GM23248 (cell line): ENCODE data around the gene DNAH2.

ENCODE experiments used
- EZH2 ChIP-seq: fragments of 200-600 bp; sonication (generic); IDR thresholded peaks from 2 replicates; pipeline ENCODE4 v1.6.1; 2018; ENCODE audit warnings: antibody characterized with exemption, mild to moderate bottlenecking; ENCODE audit not compliant: insufficient read depth, poor library complexity, severe bottlenecking
- EZH2phosphoT487 ChIP-seq: fragments of 200-600 bp; sonication (generic); IDR thresholded peaks from 2 replicates; pipeline ENCODE4 v1.6.1; 2018; ENCODE audit warnings: antibody characterized with exemption, moderate library complexity, mild to moderate bottlenecking, low read depth; ENCODE audit not compliant: insufficient read depth

DNA sequence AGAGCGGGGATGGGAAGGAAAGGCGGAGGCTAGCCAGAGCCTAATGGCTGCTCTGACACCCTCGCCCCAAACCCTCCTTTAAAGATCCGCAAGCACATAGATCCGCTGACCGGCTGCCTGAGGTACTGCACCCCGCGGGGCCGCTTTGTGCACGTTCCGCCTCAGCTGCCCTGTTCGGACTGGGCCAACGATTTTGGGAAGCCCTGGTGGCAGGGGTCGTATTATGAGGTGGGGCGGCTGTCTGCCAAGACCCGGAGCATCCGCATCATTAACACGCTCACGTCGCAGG is 140.9 kb downstream of the DNAH2 start:
- TF ChIP-seq EZH2 (no peak), EZH2phosphoT487 (no peak)
